ENCODE data around the gene RNF151.

Gene RNF151

GRCh38 chr16:1976216-1976520 lies 9.5 kb downstream of the RNF151 start:
- Histone ChIP-seq H3K4me1 (ENCODE audit: low read length) (peaks cover 6% of the 10 kb centered on the region), H3K79me2 (ENCODE audit: low read length) (peaks cover 29% of the 10 kb centered on the region), H4K20me1 (ENCODE audit: insufficient read depth, low read length) (no peaks in the 10 kb centered on the region), H3K27me3 (ENCODE audit: low read depth, low read length) (no peaks in the 10 kb centered on the region), H3K27ac (ENCODE audit: low read length) (no peak overlapping the region), H2AFZ (ENCODE audit: low read depth, low read length) (no peak overlapping the region), H3K36me3 (replicated peaks; ENCODE audit: low read depth, low read length) (peaks cover 21% of the 10 kb centered on the region), H3K4me3 (ENCODE audit: low read length) (no peak overlapping the region), H3K9me3 (ENCODE audit: insufficient read depth, low read length) (no peaks in the 10 kb centered on the region), H3K9ac (ENCODE audit: low read length) (no peak overlapping the region), H3K4me2 (ENCODE audit: low read length) (no peak overlapping the region)
- no peak for TF ChIP-seq CTCF (IDR thresholded peaks at IDR 0.05; ENCODE audit: low read depth, low read length)
- no peak for TF ChIP-seq EZH2phosphoT487 (IDR thresholded peaks at IDR 0.05; ENCODE audit: low read depth)

- H4K20me1 ChIP-seq (ENCODE audit: insufficient read depth, low read length), result no peaks in the 10 kb centered on the region
- no peaks in the 10 kb centered on the region for H3K27me3 ChIP-seq (ENCODE audit: low read depth, low read length)
- no peak overlapping the region for H3K9ac ChIP-seq (ENCODE audit: low read length)
- H3K4me1 ChIP-seq (ENCODE audit: low read length), result peaks cover 6% of the 10 kb centered on the region
- H3K4me2 ChIP-seq (ENCODE audit: low read length), result no peak overlapping the region
- H2AFZ ChIP-seq (ENCODE audit: low read depth, low read length), result no peak overlapping the region
- no peaks in the 10 kb centered on the region for H3K9me3 ChIP-seq (ENCODE audit: insufficient read depth, low read length)
- no peak overlapping the region for H3K27ac ChIP-seq (ENCODE audit: low read length)
- H3K36me3 ChIP-seq (replicated peaks; ENCODE audit: low read depth, low read length), result peaks cover 21% of the 10 kb centered on the region
- TF ChIP-seq EZH2phosphoT487 (IDR thresholded peaks at IDR 0.05; ENCODE audit: low read depth) (no peak), CTCF (IDR thresholded peaks at IDR 0.05; ENCODE audit: low read depth, low read length) (no peak)
- no peak overlapping the region for H3K4me3 ChIP-seq (ENCODE audit: low read length)
- H3K79me2 ChIP-seq (ENCODE audit: low read length), result peaks cover 21% of the 10 kb centered on the region
These were observed 10.6 kb downstream of the RNF151 start for GRCh38 chr16:1976951-1977874.

- Histone ChIP-seq H3K9ac (ENCODE audit: low read length) (no peak overlapping the region), H3K4me2 (ENCODE audit: low read length) (no peak overlapping the region), H3K79me2 (ENCODE audit: low read length) (peaks cover 14% of the 10 kb centered on the region), H2AFZ (ENCODE audit: low read depth, low read length) (no peak overlapping the region), H4K20me1 (ENCODE audit: insufficient read depth, low read length) (no peaks in the 10 kb centered on the region), H3K36me3 (replicated peaks; ENCODE audit: low read depth, low read length) (peaks cover 21% of the 10 kb centered on the region), H3K27me3 (ENCODE audit: low read depth, low read length) (no peaks in the 10 kb centered on the region), H3K4me3 (ENCODE audit: low read length) (no peak overlapping the region), H3K4me1 (ENCODE audit: low read length) (peaks cover 4% of the 10 kb centered on the region), H3K9me3 (ENCODE audit: insufficient read depth, low read length) (no peaks in the 10 kb centered on the region), H3K27ac (ENCODE audit: low read length) (no peak overlapping the region)
- no peak for TF ChIP-seq CTCF (IDR thresholded peaks at IDR 0.05; ENCODE audit: low read depth, low read length)
- no peak for TF ChIP-seq EZH2phosphoT487 (IDR thresholded peaks at IDR 0.05; ENCODE audit: low read depth)
These were observed 11.2 kb downstream of the RNF151 start for GRCh38 chr16:1977875-1978268.

GRCh38 chr16:1978476-1979120 lies 11.9 kb downstream of the RNF151 start:
- no peak overlapping the region for H3K27ac ChIP-seq (ENCODE audit: low read length)
- no peaks in the 10 kb centered on the region for H4K20me1 ChIP-seq (ENCODE audit: insufficient read depth, low read length)
- H3K9me3 ChIP-seq (ENCODE audit: insufficient read depth, low read length), result no peaks in the 10 kb centered on the region
- H3K4me1 ChIP-seq (ENCODE audit: low read length), result no peaks in the 10 kb centered on the region
- H3K79me2 ChIP-seq (ENCODE audit: low read length), result peaks cover 7% of the 10 kb centered on the region
- H3K27me3 ChIP-seq (ENCODE audit: low read depth, low read length), result no peaks in the 10 kb centered on the region
- peaks cover 21% of the 10 kb centered on the region for H3K36me3 ChIP-seq (replicated peaks; ENCODE audit: low read depth, low read length)
- no peak overlapping the region for H2AFZ ChIP-seq (ENCODE audit: low read depth, low read length)
- no peak overlapping the region for H3K4me3 ChIP-seq (ENCODE audit: low read length)
- TF ChIP-seq CTCF (IDR thresholded peaks at IDR 0.05; ENCODE audit: low read depth, low read length), result no peak
- TF ChIP-seq EZH2phosphoT487 (IDR thresholded peaks at IDR 0.05; ENCODE audit: low read depth), result no peak
- no peak overlapping the region for H3K9ac ChIP-seq (ENCODE audit: low read length)
- H3K4me2 ChIP-seq (ENCODE audit: low read length), result no peak overlapping the region

Data from OCI-LY3 (cell line).